Endodermal cell (in vitro differentiated cells): ENCODE data around the gene GPR45. TPM values are rescaled to one million over a fixed set of nuclear protein-coding genes. Genes with fewer than 3 reads are reported as not detected.

Experiments used
- DNase-seq: peaks from one replicate; pipeline ENCODE4 v3.0.0-alpha.2; 2017
- H3K27ac ChIP-seq: 2 replicates; pipeline ENCODE4 v1.5.1; 2013; ENCODE audit warnings: mild to moderate bottlenecking, low read depth, low read length, moderate library complexity
- H3K27me3 ChIP-seq: 2 replicates; pipeline ENCODE4 v1.6.1; 2013; ENCODE audit warnings: mild to moderate bottlenecking, low read length, moderate library complexity; ENCODE audit not compliant: insufficient read depth, control insufficient read depth, poor library complexity, severe bottlenecking
- H3K36me3 ChIP-seq: 2 replicates; pipeline ENCODE4 v1.7.0; 2013; ENCODE audit warnings: mild to moderate bottlenecking, low read length, moderate library complexity; ENCODE audit not compliant: control insufficient read depth, insufficient read depth
- H3K4me1 ChIP-seq: one replicate; pipeline ENCODE4 v1.7.0; 2013; ENCODE audit warnings: low read length; ENCODE audit not compliant: control insufficient read depth, insufficient read depth
- H3K4me3 ChIP-seq: 2 replicates; pipeline ENCODE4 v1.5.1; 2013; ENCODE audit warnings: mild to moderate bottlenecking, low read length, moderate library complexity
- H3K9ac ChIP-seq: 2 replicates; pipeline ENCODE4 v1.6.1; 2013; ENCODE audit warnings: mild to moderate bottlenecking, low read length, moderate library complexity; ENCODE audit not compliant: poor library complexity, severe bottlenecking; ENCODE audit errors: extremely low read depth
- H3K9me3 ChIP-seq: 2 replicates; pipeline ENCODE4 v1.6.1; 2013; ENCODE audit warnings: mild to moderate bottlenecking, low read length, moderate library complexity; ENCODE audit not compliant: control insufficient read depth
- H3K27ac Mint-ChIP-seq: 2 replicates; pipeline ENCODE4 v1.8.0; 2020; ENCODE audit warnings: mixed read lengths
- H3K27me3 Mint-ChIP-seq: 2 replicates; pipeline ENCODE4 v1.8.0; 2021; ENCODE audit warnings: mild to moderate bottlenecking, mixed read lengths; ENCODE audit not compliant: insufficient read depth
- H3K36me3 Mint-ChIP-seq: 2 replicates; pipeline ENCODE4 v1.8.0; 2020; ENCODE audit warnings: low read depth, mixed read lengths
- H3K4me1 Mint-ChIP-seq: 2 replicates; pipeline ENCODE4 v1.8.0; 2020; ENCODE audit warnings: mixed read lengths
- H3K4me3 Mint-ChIP-seq: 2 replicates; pipeline ENCODE4 v1.8.0; 2020; ENCODE audit warnings: mild to moderate bottlenecking, moderate library complexity, mixed read lengths
- H3K9me3 Mint-ChIP-seq: 2 replicates; pipeline ENCODE4 v1.8.0; 2020; ENCODE audit warnings: mild to moderate bottlenecking, mixed read lengths
- WGBS, 2 experiments: methylation state at CpG; one replicate each; pipeline versions ENCODE4 v1.1.5 to v1.1.7; 2013; ENCODE audit warnings: missing lambda C conversion rate in 2 of 2, mixed read lengths in 1 of 2; ENCODE audit not compliant: insufficient coverage in 1 of 2, insufficient read length in 1 of 2; 5-methylcytosine and 5-hydroxymethylcytosine counted together
- total RNA-seq, 2 donors: library from RNA; stranded (reverse); fragmentation: NEBNext Ultra II Directional in 1 of 2; extraction: Animal tissue kit (Norgen Biotek cat#: 25700) in 1 of 2; gene quantifications; 2 replicates in 1 of 2; 3 replicates in 1 of 2; pipeline ENCODE4 v1.2.1, GENCODE V29; 2021
- TF ChIP-seq, protein P1 (sequence below): fragments of 200-600 bp; sonication (generic); conservative IDR thresholded peaks from 2 replicates; pipeline ENCODE4 v1.5.0; 2021; ENCODE audit warnings: antibody characterized with exemption, mild to moderate bottlenecking

GPR45 gene
- total RNA-seq, 2 donors from 2014 or later: not detected

DNA sequence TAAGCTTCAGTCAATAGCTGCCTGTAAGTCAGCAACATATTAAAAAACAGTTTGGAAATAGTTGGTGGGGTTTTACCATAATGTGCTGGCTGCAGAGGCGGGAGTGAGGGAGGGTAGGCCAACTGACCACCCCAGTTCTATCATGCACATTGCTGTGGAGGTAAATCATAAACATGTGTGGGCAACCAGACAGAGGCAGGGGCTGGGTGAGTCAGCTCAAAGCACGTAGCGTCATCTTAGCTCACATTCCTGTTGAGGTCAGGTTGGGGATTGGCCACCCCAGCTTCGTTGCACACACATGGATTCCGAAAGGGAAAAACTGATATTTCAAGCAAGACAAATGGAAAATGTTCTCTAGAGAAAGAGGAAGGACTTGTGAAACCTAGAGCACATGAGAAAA is 19.5 kb downstream of the GPR45 start:
- TF ChIP-seq, protein P1, sequence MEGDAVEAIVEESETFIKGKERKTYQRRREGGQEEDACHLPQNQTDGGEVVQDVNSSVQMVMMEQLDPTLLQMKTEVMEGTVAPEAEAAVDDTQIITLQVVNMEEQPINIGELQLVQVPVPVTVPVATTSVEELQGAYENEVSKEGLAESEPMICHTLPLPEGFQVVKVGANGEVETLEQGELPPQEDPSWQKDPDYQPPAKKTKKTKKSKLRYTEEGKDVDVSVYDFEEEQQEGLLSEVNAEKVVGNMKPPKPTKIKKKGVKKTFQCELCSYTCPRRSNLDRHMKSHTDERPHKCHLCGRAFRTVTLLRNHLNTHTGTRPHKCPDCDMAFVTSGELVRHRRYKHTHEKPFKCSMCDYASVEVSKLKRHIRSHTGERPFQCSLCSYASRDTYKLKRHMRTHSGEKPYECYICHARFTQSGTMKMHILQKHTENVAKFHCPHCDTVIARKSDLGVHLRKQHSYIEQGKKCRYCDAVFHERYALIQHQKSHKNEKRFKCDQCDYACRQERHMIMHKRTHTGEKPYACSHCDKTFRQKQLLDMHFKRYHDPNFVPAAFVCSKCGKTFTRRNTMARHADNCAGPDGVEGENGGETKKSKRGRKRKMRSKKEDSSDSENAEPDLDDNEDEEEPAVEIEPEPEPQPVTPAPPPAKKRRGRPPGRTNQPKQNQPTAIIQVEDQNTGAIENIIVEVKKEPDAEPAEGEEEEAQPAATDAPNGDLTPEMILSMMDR: no peak
- no peak overlapping the region for H3K4me3 Mint-ChIP-seq
- Histone ChIP-seq H3K4me1 (peaks cover 6% of the 10 kb centered on the region), H3K27ac (no peak overlapping the region), H3K36me3 (peaks cover 4% of the 10 kb centered on the region), H3K4me3 (no peak overlapping the region), H3K9ac (no peak overlapping the region), H3K9me3 (no peaks in the 10 kb centered on the region), H3K27me3 (no peaks in the 10 kb centered on the region)
- DNase-seq: no peak
- H3K4me1 Mint-ChIP-seq: peaks cover 12% of the 10 kb centered on the region
- peaks cover 19% of the 10 kb centered on the region for H3K36me3 Mint-ChIP-seq
- H3K27me3 Mint-ChIP-seq: no peaks in the 10 kb centered on the region
- no peaks in the 10 kb centered on the region for H3K9me3 Mint-ChIP-seq
- WGBS, 2 experiments: 93 to 100% methylated on average over 3 to 5 of the region's 5 CpGs
- no peak overlapping the region for H3K27ac Mint-ChIP-seq

DNA sequence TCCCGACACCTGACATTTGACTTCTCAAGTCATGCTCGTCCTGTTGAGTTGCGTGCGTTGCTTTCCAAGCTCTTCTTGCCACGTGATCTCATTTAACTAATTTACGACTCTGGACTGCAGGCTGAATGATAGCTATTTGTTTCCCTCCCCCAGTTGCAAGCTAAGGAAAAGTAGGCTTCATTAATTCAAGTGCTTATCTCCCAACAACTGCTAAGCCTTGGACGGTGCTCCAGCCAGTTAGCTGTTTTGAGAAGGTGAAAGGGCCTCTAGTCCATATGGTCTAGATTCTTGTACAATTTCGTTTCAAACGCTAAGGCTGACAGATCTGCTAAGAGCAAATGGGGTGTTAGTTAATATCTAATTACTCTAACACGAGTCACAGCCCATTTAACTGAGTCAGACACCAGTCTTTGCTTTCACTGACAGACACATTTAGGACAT is 21.1 kb downstream of the GPR45 start:
- no peaks in the 10 kb centered on the region for H3K4me1 ChIP-seq
- H3K27me3 Mint-ChIP-seq: no peaks in the 10 kb centered on the region
- no peak for DNase-seq
- no peak overlapping the region for H3K9ac ChIP-seq
- peaks cover 13% of the 10 kb centered on the region for H3K36me3 ChIP-seq
- H3K4me3 Mint-ChIP-seq: no peak overlapping the region
- H3K36me3 Mint-ChIP-seq: peaks cover 35% of the 10 kb centered on the region
- 93 to 94% methylated on average over 7 to 10 of the region's 10 CpGs for WGBS, 2 experiments
- H3K9me3 ChIP-seq: no peaks in the 10 kb centered on the region
- H3K4me1 Mint-ChIP-seq: peaks cover 12% of the 10 kb centered on the region
- H3K9me3 Mint-ChIP-seq: no peaks in the 10 kb centered on the region
- no peak overlapping the region for H3K4me3 ChIP-seq
- TF ChIP-seq, protein P1: no peak
- no peak overlapping the region for H3K27ac Mint-ChIP-seq
- no peak overlapping the region for H3K27ac ChIP-seq
- H3K27me3 ChIP-seq: no peaks in the 10 kb centered on the region

DNA sequence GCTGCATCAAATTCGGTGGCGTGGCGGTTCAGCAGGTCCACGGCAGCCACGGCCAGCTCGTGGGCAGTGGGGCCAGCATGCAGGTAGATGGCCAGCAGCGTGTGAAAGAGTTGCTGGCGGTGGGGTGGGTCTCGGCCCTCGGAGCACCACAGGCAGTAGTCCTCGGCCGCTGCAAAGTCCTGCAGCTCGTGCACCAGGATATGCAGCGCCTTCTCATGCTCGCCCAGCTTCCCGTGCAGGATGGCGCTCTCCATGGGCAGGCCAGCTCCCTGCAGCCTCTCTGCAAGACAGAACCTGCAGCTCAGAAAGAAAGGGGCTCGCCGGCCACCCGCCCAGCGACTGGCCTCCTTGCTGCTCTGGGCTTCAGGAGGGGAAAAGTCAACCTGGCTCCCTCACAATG is 27.9 kb downstream of the GPR45 start:
- H3K4me1 ChIP-seq: no peaks in the 10 kb centered on the region
- no peak overlapping the region for H3K9ac ChIP-seq
- Mint-ChIP-seq H3K27me3 (no peaks in the 10 kb centered on the region), H3K4me3 (no peak overlapping the region), H3K4me1 (no peaks in the 10 kb centered on the region), H3K27ac (no peak overlapping the region), H3K9me3 (no peaks in the 10 kb centered on the region), H3K36me3 (peaks cover 55% of the 10 kb centered on the region)
- no peak overlapping the region for H3K27ac ChIP-seq
- H3K36me3 ChIP-seq: peaks cover 58% of the 10 kb centered on the region
- DNase-seq: peak; percentile 29
- WGBS, 2 experiments: 96 to 100% methylated on average over 6 to 21 of the region's 21 CpGs
- TF ChIP-seq, protein P1: no peak
- H3K4me3 ChIP-seq: no peak overlapping the region
- no peaks in the 10 kb centered on the region for H3K27me3 ChIP-seq
- H3K9me3 ChIP-seq: no peaks in the 10 kb centered on the region
